Left renal cortex interstitium (tissue), 4 donors: ENCODE measurements around the gene ARIH1. TPM values are rescaled to one million over a fixed set of nuclear protein-coding genes. Genes with fewer than 3 reads are reported as not detected.

Experiments used
- polyA plus RNA-seq, 4 donors: library from polyadenylated mRNA; unstranded; fragments of 120-200 nt; gene quantifications; one replicate each; pipeline ENCODE4 v1.2.1, GENCODE V29; 2013; ENCODE audit not compliant: insufficient read length in 4 of 4

ARIH1 gene
- polyA plus RNA-seq, 4 donors, result 174 to 205 (median 185) TPM

Other genes starting within 250 kb of the ARIH1 start
- gene PKM, start 243.1 kb upstream of the ARIH1 start, polyA plus RNA-seq, result 100 to 1,000 TPM; 638 to 709 (median 646) TPM
- 100 to 1,000 TPM in 2 of 4 donors, 10 to 100 TPM in 2; 60.4 to 150 (median 111) TPM for gene PARP6, start 201.8 kb upstream of the ARIH1 start, polyA plus RNA-seq
- 1 to 10 TPM; 3.1 to 6.6 (median 4.2) TPM for gene CELF6, start 154.2 kb upstream of the ARIH1 start, polyA plus RNA-seq
- gene HEXA, start 98.3 kb upstream of the ARIH1 start, polyA plus RNA-seq, result 100 to 1,000 TPM in 3 of 4 donors, 10 to 100 TPM in 1; 91.1 to 129 (median 121) TPM
- gene TMEM202, start 76.0 kb upstream of the ARIH1 start, polyA plus RNA-seq, result not detected
- gene GOLGA6B, start 180.4 kb downstream of the ARIH1 start, polyA plus RNA-seq, result under 1 TPM in 1 of 4 donors, not detected in 3; 0.77 TPM
- gene HIGD2B, start 211.9 kb downstream of the ARIH1 start, polyA plus RNA-seq, result under 1 TPM in 1 of 4 donors, not detected in 3; 0.09 TPM
- 10 to 100 TPM; 36.9 to 54.3 (median 41.7) TPM for gene BBS4, start 211.9 kb downstream of the ARIH1 start, polyA plus RNA-seq